HG02973 (cell line): ENCODE data around the gene CCDC50.

Source experiments
- ATAC-seq: cut with Tn5 transposase; IDR thresholded peaks from one replicate; pipeline ENCODE4 v1.9.1; 2021; ENCODE audit warnings: moderate library complexity; ENCODE audit not compliant: unreplicated experiment

The CCDC50 gene

GRCh38 chr3:191376516-191377141 lies 47.4 kb downstream of the CCDC50 start:
- no peak for ATAC-seq

DNA sequence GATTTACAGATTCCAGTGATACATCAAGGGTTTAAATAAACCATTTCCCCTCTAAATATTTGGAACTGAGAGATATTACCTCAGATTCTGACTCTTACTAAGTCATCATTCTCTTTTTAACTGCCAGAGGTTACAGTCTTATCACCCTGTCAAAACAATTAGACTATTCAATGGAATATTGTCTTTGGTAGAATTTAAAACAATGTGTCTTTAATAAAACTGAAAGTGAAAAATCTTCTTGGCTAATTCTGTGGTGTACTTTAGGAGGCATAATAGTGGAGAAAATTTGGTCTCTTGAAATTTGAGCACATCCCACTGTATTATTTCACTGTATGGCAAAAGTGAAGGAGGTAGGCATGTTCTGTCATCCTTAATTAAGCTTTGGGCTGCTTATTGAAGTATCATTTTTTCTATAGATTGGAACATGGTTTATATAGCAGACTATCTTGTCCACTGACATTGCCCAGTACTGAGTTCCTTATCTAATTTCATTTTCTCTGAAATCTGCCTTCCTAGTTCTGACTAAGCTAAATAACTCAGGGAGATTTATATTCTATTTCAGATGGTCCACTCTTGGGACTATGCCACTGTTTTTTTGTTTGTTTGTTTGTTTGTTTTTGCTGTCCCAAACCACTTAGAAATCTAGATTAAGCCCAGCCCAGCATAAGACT lies 49.1 kb downstream of the CCDC50 start:
- peak; percentile 43 for ATAC-seq

DNA sequence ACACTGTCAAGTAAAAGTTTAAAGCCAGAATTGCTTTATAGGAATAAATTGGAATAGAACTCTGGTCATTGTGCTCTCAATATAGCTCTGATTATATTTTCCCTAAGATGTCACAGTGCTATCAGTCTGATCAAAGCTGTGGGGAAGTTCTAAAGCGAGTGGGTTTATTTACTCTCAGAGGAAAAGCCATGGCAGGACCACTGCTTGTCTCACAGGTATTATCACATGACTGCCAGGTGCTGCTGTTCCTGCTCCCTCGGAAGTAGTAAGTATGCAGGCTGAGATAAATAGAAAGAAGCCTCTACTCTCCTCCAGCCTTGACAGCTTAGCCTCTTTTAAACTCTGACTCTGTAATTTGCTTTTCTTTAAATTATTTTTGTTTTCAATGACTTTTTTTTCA lies 50.3 kb downstream of the CCDC50 start:
- ATAC-seq: no peak

DNA sequence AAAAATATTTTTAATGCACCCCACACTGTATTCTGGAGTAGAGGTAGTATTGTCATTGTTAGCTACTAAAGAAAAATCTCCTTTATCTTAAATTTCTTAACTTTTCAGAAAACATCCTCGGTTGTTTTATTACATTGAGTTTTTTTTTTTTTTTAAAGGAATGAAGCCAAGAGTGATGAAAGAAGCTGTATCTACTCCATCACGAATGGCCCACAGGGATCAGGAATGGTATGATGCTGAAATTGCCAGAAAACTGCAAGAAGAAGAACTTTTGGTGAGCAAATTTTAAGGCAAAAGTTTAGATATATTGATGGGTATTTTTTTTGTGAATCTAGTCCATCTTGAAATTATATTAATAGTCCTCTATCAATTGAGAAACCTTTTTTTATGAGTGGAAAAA lies 50.8 kb downstream of the CCDC50 start:
- ATAC-seq: no peak

GRCh38 chr3:191381303-191381702 lies 52.1 kb downstream of the CCDC50 start:
- no peak for ATAC-seq

DNA sequence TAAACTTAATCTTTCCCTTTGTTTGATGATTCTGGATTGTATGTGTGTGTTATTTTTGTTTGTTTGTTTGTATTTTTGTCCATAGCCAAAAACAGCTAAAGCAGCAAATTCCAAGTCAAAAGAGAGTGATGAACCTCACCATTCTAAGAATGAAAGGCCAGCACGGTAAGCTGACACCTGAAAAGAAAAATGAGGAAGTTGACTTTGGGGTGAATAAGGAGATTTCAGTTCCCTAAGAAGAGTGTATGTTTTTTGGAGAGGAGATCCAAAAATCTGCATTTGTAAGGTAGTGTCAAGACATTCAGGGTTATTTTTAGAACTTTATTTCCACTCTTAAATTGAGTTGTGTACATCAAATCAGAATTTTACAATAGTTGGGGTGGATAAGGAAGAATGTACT lies 53.5 kb downstream of the CCDC50 start:
- peak; percentile 56 for ATAC-seq

- ATAC-seq: no peak
Observed at GRCh38 chr3:191383124-191383523, 53.9 kb downstream of the CCDC50 start.

- no peak for ATAC-seq
Observed at GRCh38 chr3:191385101-191385500, 55.9 kb downstream of the CCDC50 start.

- ATAC-seq: no peak
Observed at GRCh38 chr3:191387441-191388077, 58.4 kb downstream of the CCDC50 start.

- ATAC-seq: no peak
Observed at GRCh38 chr3:191388823-191389222, 59.6 kb downstream of the CCDC50 start.

- ATAC-seq: no peak
Observed at GRCh38 chr3:191390580-191390979, 61.4 kb downstream of the CCDC50 start.

DNA sequence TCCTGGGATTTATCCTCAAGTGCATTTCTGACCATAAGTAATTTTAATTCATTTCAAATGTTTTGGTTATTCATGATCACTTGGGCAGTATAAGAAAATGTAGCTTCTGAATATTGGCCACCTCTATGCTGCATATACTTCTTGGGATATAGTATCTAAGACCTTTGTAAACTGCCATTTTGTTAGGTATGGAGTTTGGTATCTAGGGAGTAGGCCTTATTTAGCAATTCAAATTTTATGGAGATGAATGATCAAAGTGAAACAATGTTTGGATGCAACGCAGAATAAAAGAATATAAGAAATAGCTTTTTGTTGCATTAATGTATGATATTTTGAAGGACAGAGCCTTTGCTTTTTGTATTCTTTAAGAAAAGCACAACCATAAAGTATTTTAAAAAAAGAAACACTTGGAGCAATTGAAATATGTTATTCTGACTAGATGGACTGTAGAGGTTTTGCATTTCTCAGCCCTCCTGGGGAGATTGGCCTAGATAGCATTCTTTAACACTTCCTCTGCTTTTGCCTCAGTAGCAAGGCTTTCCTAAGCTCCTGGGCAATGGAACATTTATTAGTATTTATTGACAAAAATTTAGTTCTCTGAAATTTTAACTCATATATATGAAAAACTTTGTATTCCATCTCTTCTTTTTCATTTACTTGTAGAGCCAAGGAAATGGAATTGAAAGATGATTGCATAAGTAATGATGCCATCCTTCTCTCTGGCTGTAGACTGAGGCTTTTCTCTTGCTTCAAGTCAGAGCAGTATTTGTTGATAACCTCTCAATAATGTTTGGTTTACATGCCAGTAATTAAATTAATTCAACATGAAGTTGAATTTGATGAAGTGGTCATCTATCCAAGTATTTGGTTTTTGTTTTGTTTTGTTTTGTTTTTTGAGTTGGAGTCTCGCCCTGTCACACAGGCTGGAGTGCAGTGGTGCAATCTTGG lies 62.9 kb downstream of the CCDC50 start:
- ATAC-seq: no peak

DNA sequence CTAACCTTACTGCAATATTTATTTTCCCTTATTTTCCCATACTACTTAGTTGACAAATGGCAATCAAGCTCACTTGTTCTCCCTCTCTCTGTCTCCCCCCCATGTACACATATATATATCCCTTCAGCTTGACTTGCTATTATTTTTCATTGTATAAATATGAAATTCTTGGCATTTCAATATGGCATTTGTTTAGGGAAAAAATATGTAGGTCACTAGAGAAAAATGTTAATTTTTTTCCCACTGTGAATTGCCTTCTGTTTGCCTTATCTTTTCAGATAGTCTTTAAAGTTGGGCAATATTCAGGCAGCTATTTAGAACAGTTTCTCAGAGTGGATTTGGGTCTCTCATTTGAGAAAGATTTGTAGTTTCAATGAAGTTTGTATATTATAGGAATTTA lies 64.0 kb downstream of the CCDC50 start:
- no peak for ATAC-seq

GRCh38 chr3:191397771-191398170 lies 68.6 kb downstream of the CCDC50 start:
- ATAC-seq: no peak

GRCh38 chr3:191398607-191399006 lies 69.4 kb downstream of the CCDC50 start:
- ATAC-seq: no peak

- no peak for ATAC-seq
Observed at GRCh38 chr3:191399918-191400317, 70.7 kb downstream of the CCDC50 start.

DNA sequence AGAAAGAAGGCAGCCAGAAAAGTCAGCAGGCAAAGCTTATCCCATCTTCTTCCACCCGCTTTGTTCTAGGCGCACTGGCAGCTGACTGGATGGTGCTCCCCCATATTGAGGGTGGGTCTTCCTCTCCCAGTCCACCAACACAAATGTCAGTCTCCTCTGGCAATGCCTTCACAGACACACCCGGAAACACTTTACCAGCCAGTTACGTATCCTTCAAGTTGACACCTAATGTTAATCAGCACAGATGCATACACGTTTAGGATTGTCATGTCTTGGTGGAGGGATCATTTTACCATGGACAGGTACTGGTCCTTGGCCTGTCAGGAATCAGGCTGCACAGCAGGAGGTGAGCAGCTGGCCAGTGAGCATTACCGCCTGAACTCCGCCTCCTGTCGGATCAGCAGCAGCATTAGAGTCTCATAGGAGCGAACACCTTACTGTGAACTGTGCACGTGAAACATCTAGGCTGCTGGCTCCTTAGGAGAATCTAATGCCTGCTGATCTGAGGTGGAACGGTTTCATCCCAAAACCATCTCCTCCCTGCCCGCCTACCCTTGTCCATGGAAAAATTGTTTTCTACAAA lies 72.7 kb downstream of the CCDC50 start:
- ATAC-seq: no peak

DNA sequence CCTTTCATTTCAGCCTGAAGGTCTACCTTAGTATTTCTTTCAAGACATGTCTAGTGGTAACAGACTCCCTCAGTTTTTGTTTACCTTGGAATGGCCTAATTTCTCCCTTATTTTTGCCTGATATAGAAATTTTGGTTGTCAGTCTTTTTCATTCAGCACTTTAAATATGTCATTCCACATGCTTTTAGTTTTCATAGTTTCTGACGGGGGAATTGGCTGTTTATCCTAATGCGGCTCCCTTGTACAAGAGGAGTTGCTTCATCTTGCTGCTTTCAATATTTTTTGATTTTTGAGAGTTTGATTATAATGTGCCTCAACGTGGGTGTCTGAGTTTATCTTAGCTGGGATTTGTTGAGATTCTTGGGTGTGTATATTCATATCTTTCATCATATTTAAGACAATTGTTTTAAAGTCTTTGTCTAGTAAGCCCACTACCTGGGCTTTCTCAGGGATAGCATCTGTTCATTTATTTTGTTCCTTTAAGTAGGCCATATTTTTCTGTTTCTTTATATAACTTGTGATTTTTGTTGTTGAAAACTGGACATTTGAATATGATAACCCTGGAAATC lies 80.7 kb downstream of the CCDC50 start:
- no peak for ATAC-seq

GRCh38 chr3:191412759-191413158 lies 83.6 kb downstream of the CCDC50 start:
- no peak for ATAC-seq

DNA sequence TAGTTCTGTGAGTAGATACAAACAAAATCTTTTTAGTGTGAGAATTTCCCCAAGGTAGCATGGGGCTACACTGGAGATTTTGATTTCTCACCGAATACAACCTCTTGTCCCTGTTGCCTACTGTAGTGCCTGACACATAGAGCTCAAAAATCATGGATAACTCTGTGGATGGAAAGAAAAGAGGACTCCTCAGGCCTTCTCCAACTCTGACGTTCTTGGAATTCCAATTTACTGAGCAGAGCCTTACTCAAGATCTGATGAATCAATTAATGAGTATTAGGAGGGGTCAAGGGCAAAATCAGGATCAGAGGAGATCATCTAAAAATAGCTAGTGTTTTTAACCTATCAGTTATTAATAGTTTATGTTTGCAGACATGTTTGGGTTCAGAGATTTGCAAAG lies 85.1 kb downstream of the CCDC50 start:
- no peak for ATAC-seq

- no peak for ATAC-seq
Observed at GRCh38 chr3:191414732-191415131, 85.5 kb downstream of the CCDC50 start.
